ENCODE results near the gene MAPRE2. TPM values are rescaled to one million over a fixed set of nuclear protein-coding genes. Genes with fewer than 3 reads are reported as not detected.

The MAPRE2 gene
- total RNA-seq = 17.3 TPM
- 10 to 100 TPM; 19.9 to 38.0 (median 22.6) TPM for polyA plus RNA-seq (ENCODE audit: insufficient read depth in 1 of 8, insufficient read length in 8 of 8, low replicate concordance in 1 of 8)
- long read RNA-seq, donor 1, full-length matches to known transcripts = 2 of 2 reads
- long read RNA-seq, donor 1, partial matches to known transcripts = 0 of 2 reads
- long read RNA-seq, donor 1, other reads (novel, unspliced or antisense) = 0 of 2 reads
- long read RNA-seq, donor 2 = 0 reads
- long read RNA-seq, donor 3, full-length matches to known transcripts = 10 of 10 reads
- long read RNA-seq, donor 3, partial matches to known transcripts = 0 of 10 reads
- long read RNA-seq, donor 3, other reads (novel, unspliced or antisense) = 0 of 10 reads
- long read RNA-seq, donor 4, full-length matches to known transcripts = 3 of 24 reads
- long read RNA-seq, donor 4, partial matches to known transcripts = 21 of 24 reads
- long read RNA-seq, donor 4, other reads (novel, unspliced or antisense) = 0 of 24 reads
- long read RNA-seq, donor 5, full-length matches to known transcripts = 18 of 72 reads
- long read RNA-seq, donor 5, partial matches to known transcripts = 54 of 72 reads
- long read RNA-seq, donor 5, other reads (novel, unspliced or antisense) = 0 of 72 reads
- long read RNA-seq, donor 6, full-length matches to known transcripts = 7 of 7 reads
- long read RNA-seq, donor 6, partial matches to known transcripts = 0 of 7 reads
- long read RNA-seq, donor 6, other reads (novel, unspliced or antisense) = 0 of 7 reads
- long read RNA-seq, donor 7, full-length matches to known transcripts = 3 of 40 reads
- long read RNA-seq, donor 7, partial matches to known transcripts = 37 of 40 reads
- long read RNA-seq, donor 7, other reads (novel, unspliced or antisense) = 0 of 40 reads
- long read RNA-seq, donor 8, full-length matches to known transcripts = 4 of 10 reads
- long read RNA-seq, donor 8, partial matches to known transcripts = 6 of 10 reads
- long read RNA-seq, donor 8, other reads (novel, unspliced or antisense) = 0 of 10 reads
- long read RNA-seq, donor 9, full-length matches to known transcripts = 2 of 2 reads
- long read RNA-seq, donor 9, partial matches to known transcripts = 0 of 2 reads
- long read RNA-seq, donor 9, other reads (novel, unspliced or antisense) = 0 of 2 reads
- long read RNA-seq, donor 10, full-length matches to known transcripts = 5 of 5 reads
- long read RNA-seq, donor 10, partial matches to known transcripts = 0 of 5 reads
- long read RNA-seq, donor 10, other reads (novel, unspliced or antisense) = 0 of 5 reads
- long read RNA-seq, donor 11, full-length matches to known transcripts = 8 of 15 reads
- long read RNA-seq, donor 11, partial matches to known transcripts = 7 of 15 reads
- long read RNA-seq, donor 11, other reads (novel, unspliced or antisense) = 0 of 15 reads

DNA sequence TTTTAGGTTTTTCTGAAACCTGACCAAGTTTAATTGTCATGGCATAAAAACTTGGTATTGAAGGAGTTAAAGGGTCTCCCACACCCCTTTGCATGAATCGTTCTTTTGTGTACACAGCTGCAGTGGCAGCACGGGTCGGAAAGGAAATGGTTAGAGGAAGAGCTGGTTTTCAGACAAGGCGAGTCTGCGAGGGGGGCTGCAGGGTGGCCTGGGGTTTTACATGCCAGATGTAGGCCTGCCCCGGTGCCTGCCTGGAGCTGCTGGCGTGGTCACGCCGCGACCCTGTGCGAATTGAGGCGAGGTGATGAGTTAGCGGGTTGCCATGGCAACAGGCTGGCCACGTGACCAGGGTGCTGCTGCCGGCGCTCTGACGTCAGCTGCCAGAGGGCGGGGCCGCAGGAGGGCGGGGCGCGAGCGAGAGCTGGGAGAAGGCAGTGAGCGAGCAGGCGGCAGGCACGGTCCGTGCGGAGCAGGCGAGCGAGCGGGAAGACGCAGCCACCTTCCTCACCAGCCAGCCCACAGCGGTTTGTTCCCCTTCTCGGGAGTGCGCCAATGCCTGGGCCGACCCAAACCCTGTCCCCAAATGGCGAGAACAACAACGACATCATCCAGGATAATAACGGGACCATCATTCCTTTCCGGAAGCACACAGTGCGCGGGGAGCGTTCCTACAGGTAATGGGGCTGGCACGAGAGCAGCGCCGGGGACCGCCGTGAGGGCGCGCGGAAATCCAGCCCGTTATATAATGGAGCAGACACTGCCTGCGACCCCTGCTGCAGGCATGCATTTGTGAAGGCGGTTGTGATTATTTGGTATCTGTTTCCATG is at the start of gene MAPRE2:
MAPRE2 (plus strand) TSS at position 426 of the 827 bp plus-strand sequence; CDS start at position 553, 127 bp downstream.
- Histone ChIP-seq H3K4me3 (ENCODE audit: low read length) (peak within 1 kb of the TSS; percentile 90), H3K36me3 (ENCODE audit: control insufficient read depth, insufficient read depth, low read length) (no peaks in the 10 kb centered on the region), H3K9me3 (replicated peaks; ENCODE audit: control insufficient read depth, low read depth, low read length) (no peaks in the 10 kb centered on the region), H3K27ac (ENCODE audit: low read length) (peak within 1 kb of the TSS; percentile 94), H3K4me1 (ENCODE audit: control insufficient read depth, insufficient read depth, low read length) (peaks cover 11% of the 10 kb centered on the region), H3K27me3 (ENCODE audit: control insufficient read depth, insufficient read depth, low read length) (no peaks in the 10 kb centered on the region)
- DNase-seq = peak; percentile 99
- WGBS (ENCODE audit: insufficient coverage) = under 1% methylated on average over 54 of the region's 54 CpGs

DNA sequence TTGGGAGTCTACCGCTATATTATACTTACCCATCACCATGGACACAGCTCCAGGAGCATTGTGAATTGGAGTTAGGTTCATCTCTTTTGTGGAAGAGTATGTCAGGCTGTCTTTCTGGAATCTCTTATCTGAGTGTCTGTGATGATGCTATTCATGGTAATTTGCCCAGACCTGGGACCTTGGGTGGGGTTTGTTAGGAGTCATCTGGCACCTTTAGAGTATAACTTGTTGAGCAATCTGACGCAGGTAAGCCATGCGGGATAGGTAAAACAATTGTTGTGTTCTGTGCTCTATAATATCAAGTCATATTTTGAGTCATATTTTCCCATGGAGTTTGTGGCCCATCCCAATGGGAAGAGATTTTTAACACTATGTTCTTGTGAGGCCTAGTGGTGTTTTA is 49.7 kb upstream of the MAPRE2 start:
- no peak overlapping the region for H3K27ac ChIP-seq (ENCODE audit: low read length)

DNA sequence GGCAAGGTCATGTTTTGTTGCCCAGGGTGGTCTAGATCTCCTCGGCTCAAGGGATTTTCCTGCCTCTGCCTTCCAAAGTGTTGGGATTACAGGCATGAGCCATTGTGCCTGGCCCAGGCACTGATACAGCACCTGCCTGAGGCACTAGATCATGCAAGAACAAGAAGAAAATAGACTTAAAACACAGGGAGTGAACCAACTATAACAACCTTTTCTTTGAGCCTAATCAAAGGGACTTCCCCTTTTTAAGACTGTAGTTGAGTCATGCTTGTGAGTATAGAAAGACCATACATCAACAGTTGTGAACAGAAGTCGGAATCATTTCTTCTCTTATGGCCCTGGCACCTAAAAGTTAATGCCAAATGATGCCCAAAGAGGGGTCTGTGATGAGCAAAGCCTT is 47.9 kb upstream of the MAPRE2 start:
- 100% methylated on average over 1 of the region's 2 CpGs for WGBS (ENCODE audit: insufficient coverage)
- H3K4me3 ChIP-seq (ENCODE audit: low read length) = no peak overlapping the region
- H3K27ac ChIP-seq (ENCODE audit: low read length) = no peak overlapping the region
- no peaks in the 10 kb centered on the region for H3K27me3 ChIP-seq (ENCODE audit: control insufficient read depth, insufficient read depth, low read length)
- H3K36me3 ChIP-seq (ENCODE audit: control insufficient read depth, insufficient read depth, low read length) = no peaks in the 10 kb centered on the region
- no peaks in the 10 kb centered on the region for H3K4me1 ChIP-seq (ENCODE audit: control insufficient read depth, insufficient read depth, low read length)
- DNase-seq = no peak
- no peaks in the 10 kb centered on the region for H3K9me3 ChIP-seq (replicated peaks; ENCODE audit: control insufficient read depth, low read depth, low read length)

More for the DNA sequence above, 49.7 kb upstream of the MAPRE2 start:
- WGBS (ENCODE audit: insufficient coverage) = no CpG with 5 or more reads among the region's 3 CpGs
- Histone ChIP-seq H3K9me3 (replicated peaks; ENCODE audit: control insufficient read depth, low read depth, low read length) (no peaks in the 10 kb centered on the region), H3K4me3 (ENCODE audit: low read length) (no peak overlapping the region), H3K27me3 (ENCODE audit: control insufficient read depth, insufficient read depth, low read length) (no peaks in the 10 kb centered on the region), H3K4me1 (ENCODE audit: control insufficient read depth, insufficient read depth, low read length) (no peaks in the 10 kb centered on the region), H3K36me3 (ENCODE audit: control insufficient read depth, insufficient read depth, low read length) (no peaks in the 10 kb centered on the region)
- DNase-seq = no peak

DNA sequence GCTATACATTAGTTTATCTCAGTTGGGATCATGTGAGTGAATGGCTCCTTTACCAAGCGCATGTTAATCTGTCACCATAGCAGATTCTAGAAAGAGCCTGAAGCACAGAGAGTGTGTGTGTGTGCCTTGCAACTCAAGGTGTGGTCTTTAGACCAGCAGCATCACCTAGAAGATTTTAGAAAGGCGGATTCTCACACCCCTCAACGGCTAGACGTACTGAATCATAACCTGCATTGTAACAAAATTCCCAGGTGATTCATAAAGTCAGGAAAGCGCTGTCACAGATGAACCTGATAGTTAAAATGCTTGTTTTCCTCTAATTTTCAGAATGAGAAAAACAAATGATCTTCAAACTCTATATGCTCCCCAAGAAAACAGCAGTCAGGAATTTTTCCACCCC is 45.5 kb upstream of the MAPRE2 start:
- Histone ChIP-seq H3K27ac (ENCODE audit: low read length) (no peak overlapping the region), H3K9me3 (replicated peaks; ENCODE audit: control insufficient read depth, low read depth, low read length) (no peaks in the 10 kb centered on the region), H3K36me3 (ENCODE audit: control insufficient read depth, insufficient read depth, low read length) (no peaks in the 10 kb centered on the region), H3K4me1 (ENCODE audit: control insufficient read depth, insufficient read depth, low read length) (peaks cover 14% of the 10 kb centered on the region), H3K27me3 (ENCODE audit: control insufficient read depth, insufficient read depth, low read length) (no peaks in the 10 kb centered on the region), H3K4me3 (ENCODE audit: low read length) (no peak overlapping the region)
- DNase-seq = no peak
- WGBS (ENCODE audit: insufficient coverage) = 100% methylated on average over 2 of the region's 5 CpGs

DNA sequence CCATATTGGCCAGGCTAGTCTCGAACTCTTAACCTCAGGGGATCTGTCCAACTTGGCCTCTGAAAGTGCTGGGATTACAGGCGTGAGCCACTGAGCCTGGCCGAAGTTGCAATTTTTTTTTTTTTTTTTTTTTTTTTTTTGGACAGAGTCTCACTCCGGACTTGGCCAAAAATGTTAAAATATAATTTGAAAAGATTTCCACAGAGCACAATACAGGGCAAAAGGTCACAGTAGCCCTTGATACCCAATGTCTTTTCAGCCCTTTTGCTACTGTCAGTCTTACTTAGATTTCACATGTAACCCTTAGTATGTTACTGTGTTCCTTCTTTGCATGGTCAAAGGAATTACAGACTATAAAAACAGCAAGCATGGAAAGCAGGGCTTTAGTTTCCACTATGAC is 42.6 kb upstream of the MAPRE2 start:
- H3K27ac ChIP-seq (ENCODE audit: low read length) = peak overlapping the region; percentile 62
- 14% methylated on average over 1 of the region's 4 CpGs for WGBS (ENCODE audit: insufficient coverage)
- peaks cover 15% of the 10 kb centered on the region for H3K4me1 ChIP-seq (ENCODE audit: control insufficient read depth, insufficient read depth, low read length)
- H3K27me3 ChIP-seq (ENCODE audit: control insufficient read depth, insufficient read depth, low read length) = no peaks in the 10 kb centered on the region
- no peak overlapping the region for H3K4me3 ChIP-seq (ENCODE audit: low read length)
- peak; percentile 61 for DNase-seq
- H3K36me3 ChIP-seq (ENCODE audit: control insufficient read depth, insufficient read depth, low read length) = no peaks in the 10 kb centered on the region
- H3K9me3 ChIP-seq (replicated peaks; ENCODE audit: control insufficient read depth, low read depth, low read length) = no peaks in the 10 kb centered on the region

DNA sequence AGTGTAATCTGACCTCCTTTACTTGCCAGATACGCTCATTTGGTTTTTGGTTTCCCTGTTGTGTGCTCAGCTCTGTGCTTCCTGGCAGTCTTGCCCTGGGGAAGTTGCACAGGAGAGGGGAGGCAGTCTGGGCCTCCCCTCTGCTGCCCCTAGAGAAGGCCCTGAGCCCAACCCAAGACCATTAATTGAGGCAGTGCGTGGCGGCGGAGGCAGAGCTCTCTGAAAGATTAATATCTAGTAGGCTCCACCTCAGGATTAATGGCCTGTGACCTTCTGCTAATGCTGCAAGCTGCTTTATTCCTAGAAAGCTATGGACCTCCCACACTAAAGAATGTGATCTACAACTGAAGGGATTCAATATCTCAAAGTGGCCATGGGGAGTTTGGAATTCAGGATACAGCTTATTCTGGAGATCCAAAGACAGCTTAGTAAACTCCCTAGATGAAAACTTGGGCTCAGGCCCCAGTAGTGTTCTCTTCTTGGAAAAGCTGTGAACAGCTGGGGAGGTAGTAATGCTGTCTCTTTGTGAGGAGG is 41.4 kb upstream of the MAPRE2 start:
- peak; percentile 97 for DNase-seq
- H3K36me3 ChIP-seq (ENCODE audit: control insufficient read depth, insufficient read depth, low read length) = no peaks in the 10 kb centered on the region
- H3K9me3 ChIP-seq (replicated peaks; ENCODE audit: control insufficient read depth, low read depth, low read length) = no peaks in the 10 kb centered on the region
- no peak overlapping the region for H3K4me3 ChIP-seq (ENCODE audit: low read length)
- H3K27ac ChIP-seq (ENCODE audit: low read length) = peak overlapping the region; percentile 90
- H3K27me3 ChIP-seq (ENCODE audit: control insufficient read depth, insufficient read depth, low read length) = no peaks in the 10 kb centered on the region
- WGBS (ENCODE audit: insufficient coverage) = 0% methylated on average over 3 of the region's 4 CpGs
- H3K4me1 ChIP-seq (ENCODE audit: control insufficient read depth, insufficient read depth, low read length) = peaks cover 15% of the 10 kb centered on the region

DNA sequence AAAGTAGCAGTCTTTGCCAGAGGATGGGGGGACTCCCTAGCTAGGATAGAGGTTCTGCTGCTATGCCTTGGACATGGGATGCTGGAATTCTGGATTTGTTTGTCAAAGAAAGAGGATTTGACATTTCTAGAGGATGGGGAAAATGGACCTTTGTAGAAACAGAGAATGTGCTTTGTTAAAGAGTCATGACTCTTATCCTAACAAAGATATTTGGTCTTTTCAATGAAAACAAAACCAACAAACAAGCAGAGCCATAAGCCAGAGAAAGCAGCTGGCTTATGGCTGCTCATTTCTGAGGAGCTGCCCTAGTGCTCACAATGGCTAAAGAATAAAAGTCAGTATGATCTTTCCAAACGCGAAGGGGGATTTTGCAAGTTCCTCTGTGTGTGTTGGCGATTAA is 40.8 kb upstream of the MAPRE2 start:
- DNase-seq = peak; percentile 45
- H3K4me1 ChIP-seq (ENCODE audit: control insufficient read depth, insufficient read depth, low read length) = peaks cover 15% of the 10 kb centered on the region
- H3K9me3 ChIP-seq (replicated peaks; ENCODE audit: control insufficient read depth, low read depth, low read length) = no peaks in the 10 kb centered on the region
- WGBS (ENCODE audit: insufficient coverage) = no CpG with 5 or more reads among the region's 3 CpGs
- peak overlapping the region; percentile 90 for H3K27ac ChIP-seq (ENCODE audit: low read length)
- H3K36me3 ChIP-seq (ENCODE audit: control insufficient read depth, insufficient read depth, low read length) = no peaks in the 10 kb centered on the region
- no peaks in the 10 kb centered on the region for H3K27me3 ChIP-seq (ENCODE audit: control insufficient read depth, insufficient read depth, low read length)
- no peak overlapping the region for H3K4me3 ChIP-seq (ENCODE audit: low read length)

DNA sequence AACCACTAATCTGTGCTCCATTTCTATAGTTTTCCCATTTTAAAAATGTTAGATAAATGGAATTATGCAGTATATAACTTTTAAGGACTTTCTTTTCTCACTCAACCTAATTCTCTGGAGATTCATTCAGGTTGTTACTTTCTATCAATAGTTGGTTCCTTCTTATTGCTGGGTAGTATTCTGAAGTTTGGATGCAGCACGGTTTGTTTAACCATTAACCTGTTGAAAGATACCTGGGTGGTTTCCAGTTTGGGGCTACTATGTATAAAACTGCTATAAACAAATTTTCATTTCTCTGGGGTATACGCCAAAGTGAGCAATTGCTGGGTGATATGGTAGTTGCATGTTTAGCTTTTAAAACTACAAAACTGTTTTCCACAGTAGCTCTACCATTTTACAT is 39.1 kb upstream of the MAPRE2 start:
- no CpG with 5 or more reads among the region's 2 CpGs for WGBS (ENCODE audit: insufficient coverage)
- Histone ChIP-seq H3K36me3 (ENCODE audit: control insufficient read depth, insufficient read depth, low read length) (no peaks in the 10 kb centered on the region), H3K9me3 (replicated peaks; ENCODE audit: control insufficient read depth, low read depth, low read length) (no peaks in the 10 kb centered on the region), H3K4me1 (ENCODE audit: control insufficient read depth, insufficient read depth, low read length) (peaks cover 15% of the 10 kb centered on the region), H3K4me3 (ENCODE audit: low read length) (no peak overlapping the region), H3K27me3 (ENCODE audit: control insufficient read depth, insufficient read depth, low read length) (no peaks in the 10 kb centered on the region), H3K27ac (ENCODE audit: low read length) (no peak overlapping the region)
- DNase-seq = no peak
